Stimulated activated CD8-positive, alpha-beta memory T cell treated with anti-CD3 and anti-CD28 coated beads, Interleukin-2, amount 100 ng/mL, for 48 hours (primary cell): Measurements from ENCODE around the gene TAPBPL.
"Not testable (repeated sequence)": the region's sequence is repeated elsewhere in the genome, so short reads cannot be mapped to it uniquely, and the experiment has no call there.

Experiments used
- DNase-seq, 2 donors: peaks; one replicate each; pipeline ENCODE4 v3.0.0-alpha.2; 2020; ENCODE audit warnings: low read depth in 2 of 2

Gene TAPBPL

DNA sequence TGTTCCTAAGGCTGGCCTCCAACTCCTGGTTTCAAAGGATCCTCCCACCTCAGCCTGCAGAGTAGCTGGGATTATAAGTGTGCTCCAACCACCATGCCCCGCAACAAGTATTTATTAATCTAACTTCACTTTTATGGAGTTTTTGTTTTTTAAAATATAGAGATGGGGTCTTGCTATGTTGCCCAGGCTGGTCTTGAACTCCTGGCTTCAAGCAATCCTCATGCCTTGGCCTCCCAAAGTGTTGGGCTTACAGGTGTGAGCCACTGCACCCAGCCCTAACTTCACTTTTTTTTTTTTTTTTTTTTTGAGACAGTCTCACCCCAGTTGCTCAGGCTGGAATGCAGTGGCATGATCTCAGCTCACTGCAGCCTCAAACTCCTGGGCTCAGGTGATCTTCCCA, 38.8 kb downstream of the TAPBPL start:
- not testable (repeated sequence) for DNase-seq

DNA sequence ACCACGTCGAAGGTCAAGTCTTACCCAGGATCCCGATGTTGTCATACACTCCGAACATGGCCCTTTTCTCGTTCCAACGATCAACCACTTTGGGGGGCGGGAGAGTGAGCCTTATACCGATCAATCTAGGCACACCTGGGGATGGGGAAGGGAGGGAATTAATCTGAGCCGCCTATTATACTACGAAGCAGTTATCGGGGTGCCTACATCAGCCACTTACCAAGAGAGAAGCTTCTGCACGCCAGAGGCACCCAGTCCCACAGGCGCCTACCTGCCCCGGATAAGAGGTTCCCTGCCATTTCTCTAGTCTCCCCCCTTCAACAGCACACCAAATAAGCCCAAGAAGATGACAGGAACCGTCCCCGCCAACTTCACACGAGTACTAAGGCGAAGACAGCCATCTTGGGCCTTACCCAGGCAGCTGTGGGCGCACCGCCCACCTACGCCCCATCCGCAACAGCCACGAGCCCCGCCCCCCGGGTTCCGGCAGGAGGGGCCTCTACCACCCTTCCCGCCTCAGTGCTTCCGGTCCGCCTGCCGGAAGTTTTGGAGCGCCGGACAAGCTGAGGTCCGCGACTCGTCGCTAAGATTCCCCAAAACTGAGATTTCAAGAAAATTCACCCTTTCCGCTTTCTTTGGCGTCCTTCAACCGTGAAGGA, 41.1 kb downstream of the TAPBPL start, which contains the start of gene MRPL51:
MRPL51 (minus strand) TSS at position 425 of the 659 bp plus-strand sequence; CDS start at position 299, 126 bp downstream.
- DNase-seq = peak; percentile 99

DNA sequence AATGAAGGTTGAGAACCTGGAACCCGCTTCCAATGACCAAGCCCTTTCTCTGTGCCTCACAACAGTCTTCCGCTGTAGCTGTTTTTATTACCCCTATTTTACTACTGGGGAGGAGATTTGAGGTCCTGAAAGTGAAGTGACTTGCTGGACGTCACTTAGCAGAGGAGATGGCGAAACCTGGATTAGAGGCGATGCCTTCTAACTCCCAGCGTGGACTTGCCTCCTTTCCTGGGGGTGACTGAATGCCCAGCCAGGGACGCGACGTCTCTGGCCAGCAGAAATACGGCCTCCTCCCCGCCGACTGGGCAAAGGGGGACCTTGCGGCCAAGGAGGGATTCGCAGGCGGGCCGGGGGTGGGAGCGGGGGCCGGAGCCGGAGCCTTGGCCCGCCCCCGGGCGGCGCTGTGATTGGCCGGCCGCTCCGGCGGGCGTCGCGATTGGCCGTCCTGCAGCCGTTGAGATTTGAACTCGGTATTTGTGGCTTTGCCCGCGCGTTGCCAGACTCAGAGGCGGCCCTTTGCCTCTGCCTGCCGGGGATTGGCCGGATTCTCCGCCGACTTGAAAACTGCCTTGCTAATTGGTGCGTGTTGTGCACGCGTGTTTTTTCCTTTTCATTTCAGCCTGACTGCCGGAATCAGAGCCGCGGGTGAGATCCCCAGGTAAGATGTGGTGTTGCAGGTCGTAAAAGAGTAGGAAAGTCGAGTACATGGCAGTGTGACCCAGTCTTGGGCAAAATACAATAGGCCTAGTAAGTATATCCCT, 41.8 kb downstream of the TAPBPL start, which contains the start of gene NCAPD2:
NCAPD2 (plus strand) TSS at position 606 of the 761 bp plus-strand sequence. CDS start 997 bp downstream, outside the sequence.
- DNase-seq = peak; percentile 88 to 93

DNA sequence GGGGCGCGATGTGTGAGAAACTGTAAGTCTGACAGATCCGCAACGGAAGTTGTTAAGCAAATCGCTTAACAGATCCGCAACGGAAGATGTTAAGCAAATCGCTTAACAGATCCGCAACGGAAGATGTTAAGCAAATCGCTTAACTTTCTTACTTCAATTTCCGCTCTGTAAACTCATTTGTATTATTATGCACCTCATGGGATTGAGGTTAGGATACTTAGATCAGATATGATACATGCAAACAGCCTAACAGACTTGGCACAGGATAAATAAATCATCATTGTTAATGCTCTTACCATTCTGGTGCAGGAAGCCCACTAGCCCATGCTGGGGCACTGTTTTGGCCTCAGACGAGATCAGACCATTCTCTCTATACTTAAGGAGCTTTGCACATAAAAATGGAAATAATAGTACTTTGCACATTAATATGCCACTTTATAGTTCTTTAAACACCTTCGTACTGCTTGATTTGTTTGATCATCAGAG, 42.5 kb downstream of the TAPBPL start:
- DNase-seq = no peak

DNA sequence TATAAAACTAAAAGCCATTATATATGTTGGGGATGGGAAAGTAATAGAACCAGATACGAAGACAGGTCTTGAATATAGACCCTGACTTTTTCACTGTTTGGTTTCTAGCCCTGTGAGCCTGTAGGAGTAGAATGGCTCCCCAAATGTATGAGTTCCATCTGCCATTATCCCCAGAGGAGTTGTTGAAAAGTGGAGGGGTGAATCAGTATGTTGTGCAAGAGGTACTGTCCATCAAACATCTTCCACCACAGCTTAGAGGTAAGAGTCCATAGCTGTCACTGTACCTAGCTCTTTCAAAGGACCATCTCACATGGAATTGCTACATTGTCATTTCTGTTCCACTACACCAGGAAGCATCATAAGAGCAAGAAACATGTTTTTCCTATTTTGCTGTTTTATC, 43.1 kb downstream of the TAPBPL start:
- no peak for DNase-seq

DNA sequence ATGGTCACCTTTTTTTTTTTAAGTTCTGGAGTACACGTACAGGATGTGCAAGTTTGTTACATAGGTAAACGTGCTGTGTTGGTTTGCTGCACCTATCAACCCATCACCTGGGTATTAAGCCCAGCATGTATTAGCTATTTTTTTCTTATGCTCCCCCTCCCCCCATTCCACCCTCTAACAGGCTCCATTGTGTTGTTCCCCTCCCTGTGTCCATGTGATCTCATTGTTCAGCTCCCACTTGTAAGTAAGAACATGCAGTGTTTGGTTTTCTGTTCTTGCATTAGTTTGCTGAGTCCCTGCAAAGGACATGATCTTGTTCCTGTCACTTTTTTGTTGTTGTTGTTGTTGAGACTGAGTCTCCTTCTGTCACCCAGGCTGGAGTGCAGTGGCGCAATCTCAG, 45.4 kb downstream of the TAPBPL start:
- not testable (repeated sequence) for DNase-seq

DNA sequence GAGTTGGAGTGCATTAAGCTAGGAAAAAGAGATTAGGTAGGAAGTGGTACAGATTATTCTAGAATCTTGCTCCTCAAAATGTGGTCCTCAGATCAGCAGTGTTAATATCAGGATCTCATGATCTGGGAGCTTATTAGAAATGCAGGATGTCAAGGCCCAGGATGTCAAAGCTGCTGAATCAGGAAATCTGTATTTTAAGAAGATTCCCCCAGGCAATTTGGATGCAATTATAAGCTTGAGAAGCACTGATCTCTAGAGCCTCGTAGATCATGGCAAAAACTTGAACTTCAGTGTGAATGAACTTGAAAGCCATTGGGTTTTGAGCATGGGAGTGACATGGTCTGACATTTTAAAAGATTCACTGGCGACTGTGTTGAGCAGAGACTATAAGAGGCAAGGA, 48.6 kb downstream of the TAPBPL start:
- DNase-seq = no peak

DNA sequence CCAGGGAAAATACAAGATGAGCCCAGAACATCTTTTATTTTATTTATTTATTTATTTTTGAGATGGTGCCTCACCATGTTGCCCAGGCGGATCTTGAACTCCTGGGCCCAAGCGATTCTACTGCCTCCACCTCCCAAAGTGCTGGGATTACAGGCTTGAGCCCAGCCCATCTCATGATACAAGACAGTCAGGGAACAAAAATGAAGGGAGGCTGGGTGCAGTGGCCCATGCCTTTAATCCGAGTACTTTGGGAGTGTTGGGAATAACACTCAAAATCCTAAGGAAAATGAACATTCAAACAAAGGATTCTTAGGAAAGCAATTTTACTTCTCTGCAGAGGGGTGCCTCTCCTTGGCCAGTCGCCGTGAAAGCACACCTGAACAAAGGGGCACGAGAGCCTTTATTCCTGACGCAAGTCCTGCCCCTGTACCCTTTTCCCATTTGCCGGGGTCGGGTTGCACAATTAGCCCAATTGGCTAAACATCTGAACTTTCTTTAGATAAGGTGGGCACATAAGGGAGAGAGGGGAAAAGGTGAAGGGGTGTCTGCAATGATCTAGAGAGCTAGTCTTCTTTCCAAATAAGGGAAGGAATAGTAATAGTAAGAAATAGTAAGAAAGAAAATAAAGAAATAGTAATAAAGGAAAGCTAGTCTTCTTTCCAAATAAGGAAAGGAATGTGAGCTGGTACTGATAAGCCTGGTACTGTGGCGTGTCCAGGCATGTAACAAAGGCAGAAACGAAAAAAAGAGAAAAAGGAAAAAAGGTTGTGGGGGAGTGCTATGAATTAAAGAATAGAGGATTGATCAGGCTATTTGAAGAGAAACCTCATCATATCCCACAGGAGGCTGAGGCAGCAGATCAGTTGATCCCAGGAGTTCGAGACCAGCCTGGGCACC, 55.5 kb downstream of the TAPBPL start:
- no peak for DNase-seq

DNA sequence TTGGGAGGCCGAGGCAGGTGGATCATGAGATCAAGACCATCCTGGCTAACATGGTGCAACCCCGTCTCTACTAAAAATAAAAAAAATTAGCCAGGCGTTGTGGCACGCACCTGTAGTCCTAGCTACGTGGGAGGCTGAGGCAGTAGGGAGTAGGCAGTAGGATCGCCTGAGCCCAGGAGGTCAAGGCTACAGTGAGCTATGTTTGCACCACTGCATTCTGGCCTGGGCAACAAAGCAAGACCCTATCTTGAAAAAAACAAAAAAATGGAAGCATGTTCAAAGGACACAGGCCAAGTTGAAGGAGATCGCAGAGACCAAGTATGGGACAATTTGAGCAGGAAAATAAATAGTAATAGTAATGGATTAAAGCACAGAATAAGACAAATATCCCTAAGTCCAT, 56.2 kb downstream of the TAPBPL start:
- DNase-seq = no peak
